Activated CD4-positive, alpha-beta T cell treated with anti-CD3 and anti-CD28 coated beads for 48 hours (primary cell): Measurements from ENCODE around the gene ZDHHC18.
A peak's percentile ranks its signal among the peaks of the same experiment; 100 is the strongest.
"Not testable (repeated sequence)": the region's sequence is repeated elsewhere in the genome, so short reads cannot be mapped to it uniquely, and the experiment has no call there.

Experiments
- DNase-seq: peaks from one replicate; pipeline ENCODE4 v3.0.0-alpha.2; 2020

The ZDHHC18 gene

DNA sequence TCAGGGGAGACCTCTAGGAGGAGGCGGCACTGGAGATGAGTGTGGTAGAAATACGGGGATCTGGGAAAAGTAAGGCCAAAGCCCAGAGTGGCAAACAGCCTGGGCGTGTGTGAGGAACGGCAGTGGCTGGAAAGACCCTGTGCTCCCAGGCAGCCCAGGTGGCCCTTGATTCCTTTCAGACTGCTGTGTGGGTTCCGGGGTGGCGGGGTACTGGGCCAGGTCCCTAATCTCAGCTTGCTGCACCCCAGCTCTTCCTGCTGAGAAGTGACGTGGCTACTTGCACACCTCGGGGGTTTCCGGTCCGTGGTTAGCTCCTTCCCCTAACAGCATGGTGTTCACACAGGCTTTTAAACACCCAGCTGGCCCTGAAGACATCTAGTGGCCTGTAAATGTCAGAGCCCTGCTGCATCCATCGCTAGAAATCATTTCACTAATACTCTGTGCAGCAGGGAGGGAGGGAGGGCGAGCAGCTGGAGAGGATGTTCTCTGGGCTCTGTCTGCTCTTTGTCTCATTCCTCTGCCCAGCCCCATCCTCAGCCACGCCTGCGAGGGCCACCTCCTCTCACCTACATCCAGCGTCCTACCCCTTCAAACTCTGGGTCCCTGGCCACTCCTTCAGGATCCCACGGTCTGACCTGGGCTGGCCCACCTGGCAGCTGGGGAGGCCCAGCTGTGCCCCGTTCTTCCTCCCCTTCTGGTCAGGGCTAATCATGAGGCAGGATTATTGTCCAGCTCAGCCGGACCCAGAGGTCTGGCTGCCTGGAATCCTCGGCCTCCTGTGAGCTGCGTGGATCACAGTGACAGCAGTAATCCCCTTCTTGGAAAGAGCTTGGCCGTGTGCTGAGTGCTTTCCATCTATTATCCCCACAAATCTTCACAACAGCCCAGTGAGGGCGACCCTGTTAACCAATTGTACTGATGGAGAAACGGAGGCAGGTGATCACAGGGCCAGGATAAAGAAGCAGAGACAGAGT is 7.2 kb downstream of the ZDHHC18 start:
- peak; percentile 85 for DNase-seq

DNA sequence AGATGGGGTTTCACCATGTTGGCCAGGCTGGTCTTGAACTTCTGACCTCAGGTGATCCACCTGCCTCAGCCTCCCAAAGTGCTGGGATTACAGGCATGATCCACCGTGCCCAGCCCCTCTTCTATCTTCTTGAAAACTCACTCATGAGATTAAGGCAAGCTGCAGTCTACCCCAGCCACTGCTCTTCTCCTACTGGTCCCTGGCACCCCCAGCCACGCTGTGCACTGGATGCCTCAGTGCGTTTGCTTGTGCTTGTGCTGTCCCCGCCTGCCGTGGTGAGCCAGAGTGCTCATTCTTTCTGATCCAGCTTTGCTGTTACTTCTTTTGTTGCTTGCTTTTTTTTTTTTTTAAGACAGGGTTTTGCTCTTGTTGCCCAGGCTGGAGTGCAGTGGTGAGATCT is 11.2 kb downstream of the ZDHHC18 start:
- not testable (repeated sequence) for DNase-seq

DNA sequence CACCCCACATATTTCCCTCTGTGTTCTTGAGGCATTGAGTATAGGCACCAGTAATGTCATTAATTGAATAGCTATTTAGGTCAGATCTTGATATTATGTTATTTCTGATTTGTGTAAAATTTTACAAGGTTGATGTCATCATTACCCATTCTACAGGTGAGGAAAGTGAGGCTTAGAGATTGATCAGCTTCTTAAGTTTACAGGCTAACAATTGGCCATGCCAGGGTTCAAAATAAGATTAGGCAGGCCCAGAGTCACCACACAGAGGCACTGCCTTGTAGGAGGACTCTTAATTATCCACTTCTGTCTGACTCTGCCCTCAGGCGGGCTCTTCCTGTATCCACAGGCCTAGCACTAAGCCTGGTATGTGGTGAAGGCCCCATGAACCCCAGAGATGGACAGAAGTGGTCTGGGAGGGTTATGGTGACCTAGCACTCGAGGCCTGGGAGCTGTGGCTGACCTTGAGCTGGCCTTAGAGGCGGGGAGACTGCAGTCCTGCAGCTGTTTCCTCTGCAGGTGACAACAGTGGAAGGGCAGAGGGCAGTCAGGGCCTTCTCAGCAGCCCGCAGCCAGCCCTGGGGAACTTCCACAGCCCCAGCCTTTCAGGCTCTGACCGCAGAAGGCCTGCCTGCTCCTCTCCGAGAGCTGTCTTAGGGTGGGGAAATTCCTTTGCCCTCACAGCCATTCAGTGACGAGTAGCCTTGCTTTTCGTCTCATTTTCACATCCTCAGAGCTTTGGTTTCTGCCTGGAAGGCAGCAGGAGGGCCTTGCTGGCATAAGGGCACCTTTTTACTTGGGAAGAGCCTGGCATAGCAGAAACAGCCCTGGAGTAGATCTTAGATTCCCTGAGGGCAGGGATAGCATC is 12.2 kb downstream of the ZDHHC18 start:
- DNase-seq, result peak; percentile 53

DNA sequence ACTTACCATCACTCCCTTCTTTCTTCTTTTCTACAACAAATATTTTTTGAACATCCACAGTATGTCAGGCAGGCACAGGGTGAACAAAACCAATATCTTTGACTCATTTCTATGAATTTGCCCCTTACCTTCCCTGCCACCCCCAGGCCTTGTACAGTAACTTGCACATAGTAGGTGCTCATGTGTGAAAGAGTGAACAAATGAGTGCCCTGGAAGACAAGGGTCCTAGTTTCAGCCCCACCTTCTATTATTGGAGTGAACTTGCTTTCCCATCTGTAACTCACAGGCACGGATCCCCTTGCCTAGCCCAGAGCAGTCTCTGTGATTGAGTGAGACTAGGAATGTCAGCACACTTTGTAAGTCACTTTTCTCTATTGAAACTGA is 12.8 kb downstream of the ZDHHC18 start:
- no peak for DNase-seq

DNA sequence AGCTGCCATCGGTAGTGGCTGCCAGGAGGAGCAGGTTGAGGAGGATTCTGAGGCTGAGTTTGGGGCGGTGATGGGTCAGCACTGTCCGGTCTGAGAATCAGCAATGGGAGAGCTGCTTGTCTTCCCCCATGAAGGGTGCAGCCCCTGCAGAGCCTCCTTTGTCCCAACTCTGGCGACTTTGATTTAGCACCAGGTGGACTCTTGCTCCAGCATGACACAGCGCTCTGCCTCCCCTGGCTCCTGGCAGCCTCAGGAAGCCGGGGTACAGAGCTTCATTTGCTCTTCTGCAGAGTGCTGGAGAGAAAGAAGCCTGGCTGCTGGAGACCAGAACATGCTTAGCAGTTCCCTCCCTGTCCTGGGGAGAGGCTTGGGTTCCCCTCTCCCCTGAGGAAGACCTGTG is 13.3 kb downstream of the ZDHHC18 start:
- DNase-seq, result no peak

DNA sequence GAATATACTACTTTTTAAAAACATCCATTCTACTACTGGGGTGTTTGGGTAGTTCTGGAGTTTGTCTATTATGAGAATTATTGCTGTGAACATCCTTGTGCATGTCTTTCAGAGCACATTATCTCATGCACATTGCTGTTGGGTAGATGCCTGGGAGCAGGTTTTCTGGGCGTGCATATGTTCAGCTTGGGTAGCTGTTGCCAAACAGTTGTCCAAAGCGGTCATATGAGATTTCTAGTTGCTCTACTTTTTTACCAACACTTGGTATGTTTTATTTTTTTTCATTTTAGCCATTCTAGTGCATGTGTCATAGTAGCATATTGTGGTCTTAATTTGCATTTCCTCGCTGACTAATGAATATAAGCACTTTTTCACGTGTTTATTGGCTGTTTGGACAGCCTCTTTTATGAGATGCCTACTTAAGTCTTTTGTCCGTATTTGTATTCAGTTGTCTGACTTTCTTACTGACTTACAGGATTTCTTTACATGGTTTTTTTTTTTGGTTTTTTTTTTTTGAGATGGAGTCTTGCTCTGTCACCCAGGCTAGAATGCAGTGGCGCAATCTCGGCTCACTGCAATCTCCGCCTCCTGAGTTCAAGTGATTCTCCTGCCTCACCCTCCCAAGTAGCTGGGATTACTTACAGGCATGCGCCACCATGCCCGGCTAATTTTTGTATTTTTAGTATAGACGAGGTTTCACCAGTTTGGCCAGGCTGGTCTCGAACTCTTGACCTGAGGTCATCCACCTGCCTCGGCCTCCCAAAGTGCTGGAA is 18.1 kb downstream of the ZDHHC18 start:
- DNase-seq, result no peak

DNA sequence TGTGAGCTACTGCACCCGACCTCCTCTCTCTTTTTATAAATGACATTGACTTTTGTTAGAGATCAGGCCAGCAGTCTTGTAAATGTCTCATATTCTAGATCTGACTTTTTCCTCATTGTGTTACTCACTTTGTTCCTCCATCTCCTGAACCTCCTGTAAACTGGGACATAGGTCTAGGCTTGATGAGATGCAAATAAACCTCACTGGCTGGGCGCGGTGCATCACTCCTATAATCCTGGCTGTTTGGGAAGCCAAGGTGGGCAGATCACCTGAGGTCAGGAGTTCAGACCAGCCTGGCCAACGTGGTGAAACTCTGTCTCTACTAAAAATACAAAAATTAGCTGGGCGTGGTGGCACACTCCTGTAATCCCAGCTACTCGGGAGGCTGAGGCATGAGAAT is 21.3 kb downstream of the ZDHHC18 start:
- DNase-seq, result not testable (repeated sequence)

DNA sequence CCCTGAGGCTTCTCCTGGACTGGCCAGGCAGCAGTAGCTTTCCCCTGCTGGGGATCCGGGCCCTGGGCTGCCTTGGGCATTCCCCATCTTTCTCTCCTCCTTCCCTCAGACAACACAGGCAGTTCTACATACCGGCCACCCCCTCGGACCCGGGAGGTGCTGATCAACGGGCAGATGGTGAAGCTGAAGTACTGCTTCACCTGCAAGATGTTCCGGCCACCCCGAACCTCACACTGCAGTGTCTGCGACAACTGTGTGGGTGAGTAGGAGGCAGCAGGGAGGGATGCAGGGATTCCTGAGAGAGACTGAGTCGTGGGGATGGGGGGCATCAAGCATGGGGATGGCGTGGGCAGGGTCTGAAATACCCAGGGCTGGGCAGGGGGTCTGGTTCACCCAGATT is 22.0 kb downstream of the ZDHHC18 start:
- no peak for DNase-seq

DNA sequence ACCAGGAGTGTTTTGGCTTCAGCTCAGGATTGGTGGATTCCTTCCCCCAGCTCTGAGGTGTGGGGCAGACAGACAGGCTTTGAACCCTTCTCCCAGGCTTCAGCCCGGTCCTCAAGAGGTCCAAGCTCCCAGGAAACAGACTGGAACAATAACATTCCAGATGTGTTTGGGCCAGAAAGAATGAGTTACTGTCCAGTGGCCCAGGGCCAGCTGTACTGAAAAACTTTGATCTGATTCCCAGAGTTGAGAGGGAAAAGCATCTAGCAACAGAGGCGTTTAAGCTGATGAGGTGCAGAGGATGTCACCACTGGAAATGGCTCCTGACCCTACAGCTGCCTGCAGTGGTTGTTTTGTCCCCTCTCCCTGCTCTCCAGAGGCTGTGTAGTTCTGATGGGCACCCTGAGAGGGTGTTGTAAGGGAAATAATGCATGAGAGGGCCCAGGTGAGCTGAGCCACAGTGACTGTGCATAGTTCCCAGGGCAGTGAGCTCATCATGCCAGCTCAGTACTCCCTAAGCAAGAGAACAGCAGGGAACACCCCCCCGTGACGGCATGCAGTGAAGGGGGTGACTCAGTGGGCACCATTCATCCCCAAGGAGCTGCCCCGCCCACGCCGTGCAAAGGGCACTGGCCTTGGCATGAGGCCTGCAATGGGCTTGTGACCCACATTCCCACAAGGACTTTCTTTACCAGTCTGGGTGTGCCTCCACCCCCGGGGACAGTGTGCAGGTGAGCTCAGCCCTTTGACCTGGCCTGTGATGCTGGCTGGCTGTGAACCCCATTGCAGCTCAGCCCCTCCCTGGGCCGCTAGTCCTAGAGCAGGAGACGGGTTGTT is 22.7 kb downstream of the ZDHHC18 start:
- no peak for DNase-seq

DNA sequence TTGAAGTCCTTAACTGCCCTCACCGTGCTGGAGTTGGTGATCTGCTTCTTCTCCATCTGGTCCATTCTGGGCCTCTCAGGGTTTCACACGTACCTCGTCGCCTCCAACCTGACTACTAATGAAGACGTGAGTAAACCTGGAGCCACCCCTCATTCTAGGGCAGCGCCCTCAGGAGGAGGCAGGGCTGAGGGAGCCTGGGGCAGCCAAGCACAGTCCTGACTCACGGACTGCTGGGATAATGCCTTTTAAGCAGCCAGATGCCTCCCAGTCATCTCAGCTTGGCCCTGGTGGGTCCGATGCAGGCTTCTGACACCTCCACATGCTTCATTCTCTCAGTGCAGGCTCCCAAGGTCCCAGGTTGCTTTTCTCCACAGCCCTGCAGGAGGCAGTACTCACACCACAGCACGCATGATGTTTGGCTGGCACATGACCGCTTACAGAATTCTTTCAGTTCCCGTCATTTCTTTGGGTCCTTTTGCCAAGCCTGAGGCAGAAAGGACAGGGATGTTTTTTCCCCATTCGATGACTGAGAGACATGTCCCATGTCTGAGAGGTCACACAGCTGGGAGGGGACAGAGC is 24.7 kb downstream of the ZDHHC18 start:
- DNase-seq, result no peak

DNA sequence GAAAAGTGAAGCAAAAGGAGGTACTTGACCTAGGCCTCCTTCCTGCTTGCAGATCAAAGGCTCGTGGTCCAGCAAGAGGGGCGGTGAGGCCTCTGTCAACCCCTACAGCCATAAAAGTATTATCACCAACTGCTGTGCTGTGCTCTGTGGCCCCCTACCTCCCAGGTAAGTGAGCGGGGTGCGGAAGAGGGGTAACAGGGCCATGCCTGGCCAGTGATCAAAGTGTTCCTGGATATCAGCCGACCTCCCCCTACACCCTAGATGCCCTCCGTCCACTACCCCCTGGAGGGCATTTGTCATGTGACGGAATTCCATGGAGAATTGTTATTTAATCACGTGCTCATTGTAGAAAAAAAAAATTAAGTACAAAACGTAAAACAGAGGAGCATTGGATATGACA is 26.2 kb downstream of the ZDHHC18 start:
- DNase-seq, result no peak

DNA sequence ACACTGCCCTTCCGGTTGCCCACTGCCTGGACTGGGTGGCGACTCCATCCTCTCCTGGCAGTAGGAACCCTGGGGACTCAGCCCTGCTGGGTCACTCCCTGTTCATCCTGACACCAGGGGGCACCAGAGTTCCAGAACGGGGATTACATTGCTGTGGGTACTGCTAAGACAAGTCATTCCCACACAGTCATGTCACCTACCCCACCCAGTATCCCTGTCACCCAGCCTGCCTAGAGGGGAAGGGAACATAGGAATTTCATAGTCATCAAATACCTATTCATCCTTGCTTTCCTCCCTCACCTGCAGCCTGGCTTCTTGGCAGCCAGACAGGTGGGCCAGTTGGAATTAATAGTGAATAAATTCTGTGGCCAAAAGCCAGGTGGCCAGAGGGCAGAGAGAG is 26.7 kb downstream of the ZDHHC18 start:
- peak; percentile 85 for DNase-seq

DNA sequence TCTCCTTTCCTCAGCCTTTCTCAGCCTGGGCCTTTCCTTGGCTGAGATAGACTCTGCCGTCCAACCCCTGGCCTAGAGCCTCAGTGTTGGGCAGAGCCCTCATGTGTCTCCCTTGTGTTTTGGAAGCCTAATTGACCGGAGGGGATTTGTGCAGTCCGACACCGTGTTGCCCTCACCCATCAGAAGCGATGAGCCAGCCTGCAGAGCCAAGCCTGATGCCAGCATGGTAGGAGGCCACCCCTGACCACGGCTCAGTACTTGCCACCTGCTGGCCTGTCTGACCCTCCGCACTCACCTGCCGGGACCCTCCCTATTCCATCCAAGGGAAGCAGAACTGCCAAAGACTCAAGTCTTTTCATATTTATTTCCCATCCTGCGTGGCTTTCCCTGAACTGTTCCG is 27.1 kb downstream of the ZDHHC18 start:
- no peak for DNase-seq

DNA sequence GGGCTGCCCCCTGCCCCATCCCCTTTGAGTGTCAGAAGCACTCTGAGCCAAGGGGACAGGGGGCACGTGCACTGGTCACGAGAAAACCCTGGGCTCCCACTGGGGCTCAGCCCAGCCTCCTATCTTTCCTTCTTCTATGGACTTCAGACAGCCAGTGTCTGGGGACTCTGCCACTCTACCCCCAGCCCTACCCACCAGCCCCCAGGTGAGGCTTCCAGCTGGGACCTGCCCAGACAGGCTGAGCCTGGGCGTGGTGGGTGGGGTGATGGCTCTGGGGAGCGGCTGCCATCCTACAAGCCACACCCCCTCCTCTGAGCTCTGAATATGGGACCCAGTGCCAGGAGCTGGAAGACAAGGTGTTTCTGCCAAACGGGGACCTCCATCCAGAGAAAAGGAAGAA is 28.4 kb downstream of the ZDHHC18 start:
- no peak for DNase-seq

DNA sequence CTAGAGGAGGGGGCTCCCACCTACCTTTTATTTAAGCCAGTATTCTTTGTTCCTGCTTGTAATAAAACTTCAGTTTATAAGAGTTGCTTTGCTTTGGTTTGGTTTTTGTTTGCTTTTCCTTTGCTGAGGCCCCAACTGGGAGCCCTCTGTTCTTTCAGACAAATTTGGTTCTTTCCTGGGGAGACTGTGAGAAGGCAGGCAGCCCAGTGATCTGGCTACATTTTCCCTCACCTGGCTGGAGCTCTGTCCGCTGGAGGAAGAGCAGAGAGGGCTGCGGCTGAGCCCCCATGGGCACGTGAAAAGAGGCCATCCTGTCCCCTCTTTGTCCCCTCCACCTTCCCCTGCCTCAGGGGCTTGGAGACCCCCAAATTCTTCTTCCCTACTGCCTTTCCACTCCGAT is 29.1 kb downstream of the ZDHHC18 start:
- DNase-seq, result no peak

DNA sequence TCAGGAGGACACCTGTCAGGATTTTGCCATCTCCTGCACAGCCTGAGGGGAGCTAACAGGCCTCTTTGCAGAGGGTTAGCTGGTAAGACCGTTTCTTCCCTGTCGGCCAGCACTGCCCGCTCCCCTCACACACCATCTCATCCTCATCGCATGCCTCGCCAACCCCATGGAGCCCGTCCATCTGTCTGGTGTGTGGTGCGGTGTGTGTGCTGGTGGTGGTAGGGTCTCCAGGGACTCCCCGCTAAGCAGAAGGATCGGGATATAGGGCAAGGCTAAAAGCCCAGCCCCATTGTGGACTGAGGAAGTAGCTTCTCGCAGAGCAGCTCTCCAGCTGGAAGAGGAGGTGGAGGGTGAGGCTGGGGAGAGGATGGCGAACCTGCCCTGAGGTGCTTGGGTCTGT is 29.7 kb downstream of the ZDHHC18 start:
- no peak for DNase-seq

DNA sequence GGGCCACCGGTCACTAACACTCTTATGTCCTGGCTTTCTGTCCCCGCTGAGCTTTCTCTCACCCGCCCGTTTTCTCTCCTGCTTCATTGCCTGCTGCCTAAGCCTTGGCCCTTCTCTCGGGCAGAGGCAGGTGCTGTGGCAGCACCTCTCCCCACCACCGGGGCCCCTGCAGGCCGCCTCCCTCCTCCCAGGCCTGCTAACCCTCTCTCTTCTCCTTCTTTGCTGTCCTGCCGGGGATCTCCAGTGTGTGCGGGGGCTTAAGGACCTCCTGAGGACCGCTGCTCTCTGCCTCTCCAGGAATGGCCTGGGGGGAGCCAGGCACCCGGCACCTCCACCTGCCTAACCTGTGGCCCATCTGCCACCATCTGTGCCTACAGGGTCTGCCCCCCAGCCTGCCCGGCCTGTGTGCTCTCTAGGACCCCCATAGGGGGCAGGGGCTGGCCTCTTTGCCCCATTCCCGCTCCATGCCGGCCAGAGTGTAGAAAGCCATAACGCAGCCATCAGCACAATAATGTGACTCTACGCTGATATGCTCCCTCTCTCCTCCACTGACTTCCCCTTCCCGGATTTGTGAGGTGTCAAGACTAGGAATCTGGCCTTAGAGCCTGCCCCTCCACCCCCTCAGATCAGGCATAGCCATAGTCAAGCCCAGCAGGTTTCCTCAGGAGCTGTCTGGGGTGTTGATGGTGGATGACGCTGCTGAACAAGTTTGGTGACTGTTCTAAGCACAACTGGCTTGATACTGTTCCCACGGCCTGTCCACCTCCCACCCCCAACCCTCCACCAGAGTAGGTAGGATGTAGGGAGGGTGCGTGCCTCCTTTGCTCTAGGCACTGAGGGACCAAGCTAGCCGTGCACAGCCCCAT is 30.3 kb downstream of the ZDHHC18 start:
- no peak for DNase-seq

DNA sequence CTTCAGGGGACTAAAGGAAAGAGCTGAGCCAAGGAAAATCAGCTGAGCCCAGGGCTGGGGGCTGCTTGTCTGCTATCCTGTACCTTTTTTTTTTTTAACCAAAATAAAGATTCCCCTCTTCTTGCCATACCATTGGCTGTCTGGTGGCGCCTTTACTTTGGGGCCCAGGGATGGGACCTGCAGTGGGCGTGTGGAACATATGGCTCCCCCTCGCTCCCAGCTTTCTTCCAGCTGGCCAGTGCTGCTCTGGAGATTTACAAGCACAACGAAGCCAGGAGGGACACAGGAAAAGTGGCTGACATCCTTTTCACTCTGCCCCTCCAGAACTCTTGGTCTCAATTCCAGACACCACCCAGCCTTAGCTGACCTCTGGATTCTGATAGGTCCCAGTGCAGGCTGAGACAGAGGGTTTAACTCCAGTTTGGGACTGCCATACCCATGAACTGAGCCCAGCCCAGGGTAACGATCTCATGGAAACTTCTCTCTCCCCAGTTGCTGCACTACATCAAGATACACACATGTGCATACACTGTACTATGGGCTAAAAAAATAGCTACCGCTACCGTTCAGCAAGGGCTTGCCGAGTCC is 31.1 kb downstream of the ZDHHC18 start:
- DNase-seq, result no peak

DNA sequence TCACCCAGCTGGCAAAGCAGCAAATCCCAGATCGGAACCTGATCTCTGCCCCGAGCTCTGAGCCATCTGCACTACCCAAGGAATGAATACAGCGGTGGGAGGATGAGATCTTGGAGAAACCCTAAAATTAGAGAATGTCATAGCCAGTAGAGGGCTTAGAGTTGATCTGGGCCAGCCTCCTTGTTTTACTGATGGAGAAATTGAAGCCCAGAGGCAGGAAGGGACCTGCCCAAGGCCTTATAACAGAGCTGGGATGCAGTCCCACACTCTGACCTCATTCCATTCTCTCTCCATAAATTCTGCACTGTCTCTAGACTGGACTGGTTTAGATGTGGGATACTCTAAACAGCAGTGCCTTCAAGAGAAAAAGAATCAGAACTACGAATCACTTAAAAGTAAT is 31.7 kb downstream of the ZDHHC18 start:
- DNase-seq, result no peak

DNA sequence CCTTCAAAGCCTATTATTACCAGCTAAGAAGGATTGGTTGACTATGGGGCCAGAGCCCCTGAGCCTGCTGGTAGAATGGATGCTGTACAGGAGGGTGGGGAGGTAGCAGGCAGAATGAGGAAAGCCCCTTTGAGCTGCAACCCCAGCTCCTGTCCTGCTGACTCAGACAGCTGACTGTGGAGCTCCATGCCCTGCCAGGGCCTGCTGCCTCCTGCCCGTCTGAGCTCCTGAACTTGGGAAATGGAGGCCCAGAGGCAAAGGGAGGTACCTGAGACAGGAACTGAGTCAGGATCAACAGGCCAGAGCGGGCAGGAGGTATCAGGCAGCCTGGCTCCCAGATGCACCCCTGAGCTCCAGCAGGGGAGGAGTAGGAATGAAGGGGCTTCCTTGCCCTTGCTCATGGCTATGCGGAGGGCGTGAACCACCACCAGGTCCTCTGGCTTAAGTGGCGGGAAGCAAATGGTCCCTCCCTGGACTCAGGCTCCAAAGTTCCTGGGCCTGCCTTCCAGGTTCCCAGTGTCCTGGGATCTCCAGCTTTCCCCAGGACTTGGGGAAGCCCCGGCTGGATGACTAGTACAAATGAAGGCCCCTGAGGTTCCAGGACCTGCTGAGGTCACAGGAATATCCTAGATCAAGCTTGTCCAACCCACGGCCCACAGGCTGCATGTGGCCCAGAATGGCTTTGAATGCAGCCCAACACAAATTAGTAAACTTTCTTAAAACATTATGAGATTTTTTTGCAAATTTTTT is 32.6 kb downstream of the ZDHHC18 start:
- no peak for DNase-seq
